ENCODE results near the gene CARD6.
"Not testable (repeated sequence)": the region's sequence is repeated elsewhere in the genome, so short reads cannot be mapped to it uniquely, and the experiment has no call there.

CARD6 gene

GRCh38 chr5:40853632-40854192, 12.5 kb downstream of the CARD6 start:
- Histone ChIP-seq H3K9ac (ENCODE audit: low read depth, low read length) (no peak overlapping the region), H3K9me3 (ENCODE audit: insufficient read depth, low read depth, low read length) (no peaks in the 10 kb centered on the region), H3K27me3 (ENCODE audit: insufficient read depth, low read length) (no peaks in the 10 kb centered on the region), H3K4me3 (ENCODE audit: low read length) (no peak overlapping the region), H3K27ac (ENCODE audit: low read length) (no peak overlapping the region), H3K36me3 (ENCODE audit: insufficient read depth, low read depth, low read length) (no peaks in the 10 kb centered on the region), H3K4me1 (ENCODE audit: insufficient read depth, low read length) (no peaks in the 10 kb centered on the region)

- no peaks in the 10 kb centered on the region for H3K4me1 ChIP-seq (ENCODE audit: insufficient read depth, low read length)
- no peaks in the 10 kb centered on the region for H3K36me3 ChIP-seq (ENCODE audit: insufficient read depth, low read depth, low read length)
- H3K4me3 ChIP-seq (ENCODE audit: low read length) = no peak overlapping the region
- H3K27ac ChIP-seq (ENCODE audit: low read length) = no peak overlapping the region
- H3K9me3 ChIP-seq (ENCODE audit: insufficient read depth, low read depth, low read length) = 0 out of 2 replicates have a peak, but pooled peaks cover 2% of the 10 kb centered on the region
- no peak overlapping the region for H3K9ac ChIP-seq (ENCODE audit: low read depth, low read length)
- H3K27me3 ChIP-seq (ENCODE audit: insufficient read depth, low read length) = no peaks in the 10 kb centered on the region
These were observed 19.5 kb downstream of the CARD6 start for GRCh38 chr5:40860711-40861110.

GRCh38 chr5:40865004-40865403, 23.8 kb downstream of the CARD6 start:
- not testable (repeated sequence) for H3K27me3 ChIP-seq (ENCODE audit: insufficient read depth, low read length); H3K9me3 ChIP-seq (ENCODE audit: insufficient read depth, low read depth, low read length); H3K9ac ChIP-seq (ENCODE audit: low read depth, low read length); H3K27ac ChIP-seq (ENCODE audit: low read length); H3K36me3 ChIP-seq (ENCODE audit: insufficient read depth, low read depth, low read length); H3K4me1 ChIP-seq (ENCODE audit: insufficient read depth, low read length); H3K4me3 ChIP-seq (ENCODE audit: low read length)

- Histone ChIP-seq H3K4me1 (ENCODE audit: insufficient read depth, low read length) (peaks cover 9% of the 10 kb centered on the region; the same call in 1 of the 2 replicates), H3K27me3 (ENCODE audit: insufficient read depth, low read length) (no peaks in the 10 kb centered on the region), H3K4me3 (ENCODE audit: low read length) (no peak overlapping the region), H3K9me3 (ENCODE audit: insufficient read depth, low read depth, low read length) (0 out of 2 replicates have a peak, but pooled peaks cover 2% of the 10 kb centered on the region), H3K27ac (ENCODE audit: low read length) (no peak overlapping the region), H3K36me3 (ENCODE audit: insufficient read depth, low read depth, low read length) (no peaks in the 10 kb centered on the region), H3K9ac (ENCODE audit: low read depth, low read length) (no peak overlapping the region)
These were observed 25.7 kb downstream of the CARD6 start for GRCh38 chr5:40866844-40867243.

- H3K4me1 ChIP-seq (ENCODE audit: insufficient read depth, low read length) = peaks cover 9% of the 10 kb centered on the region; the same call in 1 of the 2 replicates
- H3K36me3 ChIP-seq (ENCODE audit: insufficient read depth, low read depth, low read length) = no peaks in the 10 kb centered on the region
- no peak overlapping the region for H3K9ac ChIP-seq (ENCODE audit: low read depth, low read length)
- H3K27me3 ChIP-seq (ENCODE audit: insufficient read depth, low read length) = no peaks in the 10 kb centered on the region
- H3K27ac ChIP-seq (ENCODE audit: low read length) = no peak overlapping the region
- no peaks in the 10 kb centered on the region for H3K9me3 ChIP-seq (ENCODE audit: insufficient read depth, low read depth, low read length)
- no peak overlapping the region for H3K4me3 ChIP-seq (ENCODE audit: low read length)
These were observed 28.2 kb downstream of the CARD6 start for GRCh38 chr5:40869384-40869783.

- Histone ChIP-seq H3K27ac (ENCODE audit: low read length) (no peak overlapping the region), H3K4me3 (ENCODE audit: low read length) (no peak overlapping the region; the same call in 1 of the 2 replicates), H3K9ac (ENCODE audit: low read depth, low read length) (peak overlapping the region; percentile 59; the same call in 1 of the 2 replicates), H3K36me3 (ENCODE audit: insufficient read depth, low read depth, low read length) (no peaks in the 10 kb centered on the region), H3K27me3 (ENCODE audit: insufficient read depth, low read length) (no peaks in the 10 kb centered on the region), H3K4me1 (ENCODE audit: insufficient read depth, low read length) (peaks cover 9% of the 10 kb centered on the region; the same call in 1 of the 2 replicates), H3K9me3 (ENCODE audit: insufficient read depth, low read depth, low read length) (no peaks in the 10 kb centered on the region)
These were observed 30.0 kb downstream of the CARD6 start for GRCh38 chr5:40871177-40871576.

GRCh38 chr5:40872253-40872652, 31.1 kb downstream of the CARD6 start:
- not testable (repeated sequence) for H3K4me3 ChIP-seq (ENCODE audit: low read length)

GRCh38 chr5:40873286-40873880, 32.2 kb downstream of the CARD6 start:
- no peak overlapping the region for H3K27ac ChIP-seq (ENCODE audit: low read length)
- no peaks in the 10 kb centered on the region for H3K27me3 ChIP-seq (ENCODE audit: insufficient read depth, low read length)
- no peak overlapping the region for H3K4me3 ChIP-seq (ENCODE audit: low read length)
- H3K9me3 ChIP-seq (ENCODE audit: insufficient read depth, low read depth, low read length) = peaks cover 3% of the 10 kb centered on the region; the same call in 1 of the 2 replicates
- H3K4me1 ChIP-seq (ENCODE audit: insufficient read depth, low read length) = peaks cover 9% of the 10 kb centered on the region; the same call in 1 of the 2 replicates
- no peak overlapping the region for H3K9ac ChIP-seq (ENCODE audit: low read depth, low read length)
- no peaks in the 10 kb centered on the region for H3K36me3 ChIP-seq (ENCODE audit: insufficient read depth, low read depth, low read length)

More at GRCh38 chr5:40872253-40872652, 31.1 kb downstream of the CARD6 start:
- not testable (repeated sequence) for H3K4me1 ChIP-seq (ENCODE audit: insufficient read depth, low read length); H3K9me3 ChIP-seq (ENCODE audit: insufficient read depth, low read depth, low read length); H3K27me3 ChIP-seq (ENCODE audit: insufficient read depth, low read length); H3K36me3 ChIP-seq (ENCODE audit: insufficient read depth, low read depth, low read length); H3K27ac ChIP-seq (ENCODE audit: low read length); H3K9ac ChIP-seq (ENCODE audit: low read depth, low read length)

GRCh38 chr5:40875958-40876357, 34.8 kb downstream of the CARD6 start:
- H3K9ac ChIP-seq (ENCODE audit: low read depth, low read length) = no peak overlapping the region
- no peak overlapping the region for H3K27ac ChIP-seq (ENCODE audit: low read length)
- no peak overlapping the region for H3K4me3 ChIP-seq (ENCODE audit: low read length)
- H3K36me3 ChIP-seq (ENCODE audit: insufficient read depth, low read depth, low read length) = no peaks in the 10 kb centered on the region
- peaks cover 2% of the 10 kb centered on the region; the same call in 1 of the 2 replicates for H3K4me1 ChIP-seq (ENCODE audit: insufficient read depth, low read length)
- peaks cover 3% of the 10 kb centered on the region; the same call in 1 of the 2 replicates for H3K9me3 ChIP-seq (ENCODE audit: insufficient read depth, low read depth, low read length)
- H3K27me3 ChIP-seq (ENCODE audit: insufficient read depth, low read length) = no peaks in the 10 kb centered on the region

GRCh38 chr5:40877371-40877988, 36.3 kb downstream of the CARD6 start:
- no peak overlapping the region for H3K27ac ChIP-seq (ENCODE audit: low read length)
- no peaks in the 10 kb centered on the region for H3K27me3 ChIP-seq (ENCODE audit: insufficient read depth, low read length)
- no peak overlapping the region for H3K4me3 ChIP-seq (ENCODE audit: low read length)
- no peaks in the 10 kb centered on the region for H3K36me3 ChIP-seq (ENCODE audit: insufficient read depth, low read depth, low read length)
- H3K9me3 ChIP-seq (ENCODE audit: insufficient read depth, low read depth, low read length) = peaks cover 16% of the 10 kb centered on the region; the same call in 1 of the 2 replicates
- no peaks in the 10 kb centered on the region for H3K4me1 ChIP-seq (ENCODE audit: insufficient read depth, low read length)
- no peak overlapping the region for H3K9ac ChIP-seq (ENCODE audit: low read depth, low read length)

- Histone ChIP-seq H3K27me3 (ENCODE audit: insufficient read depth, low read length) (no peaks in the 10 kb centered on the region), H3K4me1 (ENCODE audit: insufficient read depth, low read length) (no peaks in the 10 kb centered on the region), H3K9ac (ENCODE audit: low read depth, low read length) (no peak overlapping the region), H3K9me3 (ENCODE audit: insufficient read depth, low read depth, low read length) (peaks cover 18% of the 10 kb centered on the region; the same call in 1 of the 2 replicates), H3K4me3 (ENCODE audit: low read length) (no peak overlapping the region), H3K27ac (ENCODE audit: low read length) (no peak overlapping the region), H3K36me3 (ENCODE audit: insufficient read depth, low read depth, low read length) (no peaks in the 10 kb centered on the region)
These were observed 38.2 kb downstream of the CARD6 start for GRCh38 chr5:40879163-40879942.
